NT2/D1 (cell line): ENCODE measurements around the gene SPOCK1.

Experiments
- YY1 ChIP-seq: IDR thresholded peaks from 2 replicates; pipeline ENCODE4 v1.6.1; 2011; ENCODE audit not compliant: insufficient read length, insufficient read depth
- ZNF274 ChIP-seq: IDR thresholded peaks from 2 replicates; pipeline ENCODE4 v1.6.1; 2011; ENCODE audit warnings: mild to moderate bottlenecking, low read depth, low read length

DNA sequence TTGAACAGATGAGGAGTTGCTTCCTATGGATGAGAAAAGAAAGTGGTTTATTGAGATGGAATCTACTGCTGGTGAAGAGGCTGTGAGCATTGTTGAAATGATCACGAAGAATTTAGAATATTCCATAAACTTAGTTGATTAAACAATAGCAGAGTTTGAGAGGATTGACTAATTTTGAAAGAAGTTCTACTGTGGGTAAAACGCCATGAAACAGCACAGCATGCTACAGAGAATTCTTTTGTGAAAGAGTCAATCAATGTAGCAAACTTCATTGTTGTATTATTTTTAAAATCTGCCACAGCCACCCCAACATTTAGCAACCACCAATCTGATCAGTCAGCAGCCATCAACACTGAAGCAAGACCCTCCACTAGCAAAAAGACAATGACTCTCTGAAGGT lies 309.1 kb downstream of the SPOCK1 start:
- no peak for TF ChIP-seq ZNF274
- no peak for TF ChIP-seq YY1
